AG04450 (cell line): Measurements from ENCODE around the gene HAPLN3. TPM values are rescaled to one million over a fixed set of nuclear protein-coding genes. Genes with fewer than 3 reads are reported as not detected.

Experiments
- CTCF ChIA-PET: fragments of 300-600, 350-600 bp; formaldehyde crosslinking; extraction: SDS; loops from one replicate; lab custom pipeline; 2022; ENCODE audit warnings: antibody characterized with exemption, inconsistent platforms; lab: Charles Lee
- POLR2A ChIA-PET: fragments of 350-600 bp; formaldehyde crosslinking; extraction: SDS; loops from one replicate; lab custom pipeline; 2021; ENCODE audit warnings: antibody characterized with exemption, inconsistent platforms; lab: Yijun Ruan, JAX
- DNase-seq: peaks from one replicate; pipeline ENCODE4 v3.0.0-alpha.2; 2011; ENCODE audit warnings: low read depth, low spot score
- H3K27ac ChIP-seq: one replicate; pipeline ENCODE4 v1.5.1; 2012; ENCODE audit warnings: low read depth, low read length, control low read depth
- H3K27me3 ChIP-seq: one replicate; pipeline ENCODE4 v1.6.0; 2012; ENCODE audit warnings: low read length; ENCODE audit not compliant: control insufficient read depth, insufficient read depth
- H3K4me3 ChIP-seq: 2 replicates; pipeline ENCODE4 v1.5.1; 2011; ENCODE audit warnings: mild to moderate bottlenecking, low read depth, low read length, control low read depth
- H3K9me3 ChIP-seq: 2 replicates; pipeline ENCODE4 v1.5.1; 2012; ENCODE audit warnings: low read length; ENCODE audit not compliant: control insufficient read depth, insufficient read depth
- CTCF ChIP-seq: IDR thresholded peaks from 2 replicates; pipeline ENCODE4 v1.5.1; 2011; ENCODE audit warnings: low read depth, low read length, control low read depth, inconsistent platforms
- polyA plus RNA-seq: library from polyadenylated mRNA; depleted of rRNA; stranded (reverse); fragments of >200 nt; gene quantifications from 2 replicates; pipeline ENCODE4 v1.2.3, GENCODE V29; 2011

Gene HAPLN3
- polyA plus RNA-seq, 1 experiment = 5.6 TPM

- ChIA-PET CTCF (interaction anchor here (0.6 kb wide), 1 partner anchor 10 kb away, joined by 3 read pairs; no protein-coding TSS in a partner anchor), POLR2A (no interaction called here)
- H3K9me3 ChIP-seq = no peaks in the 10 kb centered on the region
- no peak for TF ChIP-seq CTCF
- H3K27ac ChIP-seq = no peak overlapping the region
- no peak overlapping the region for H3K4me3 ChIP-seq
- H3K27me3 ChIP-seq = peaks cover 14% of the 10 kb centered on the region
- DNase-seq = no peak
These were observed 21.1 kb downstream of the HAPLN3 start for GRCh38 chr15:88874275-88874674.

GRCh38 chr15:88873786-88874185 lies 21.6 kb downstream of the HAPLN3 start:
- ChIA-PET CTCF (no interaction called here), POLR2A (no interaction called here)
- H3K9me3 ChIP-seq = no peaks in the 10 kb centered on the region
- no peak overlapping the region for H3K27ac ChIP-seq
- peaks cover 14% of the 10 kb centered on the region for H3K27me3 ChIP-seq
- DNase-seq = no peak
- TF ChIP-seq CTCF = no peak
- no peak overlapping the region for H3K4me3 ChIP-seq

- POLR2A ChIA-PET = no interaction called here
These were observed 22.6 kb downstream of the HAPLN3 start for GRCh38 chr15:88872706-88873105.

GRCh38 chr15:88872106-88872505 lies 23.2 kb downstream of the HAPLN3 start:
- Histone ChIP-seq H3K27me3 (peaks cover 17% of the 10 kb centered on the region), H3K9me3 (no peaks in the 10 kb centered on the region), H3K4me3 (no peak overlapping the region), H3K27ac (no peak overlapping the region)
- no peak for DNase-seq
- ChIA-PET POLR2A (no interaction called here), CTCF (interaction anchor here (0.5 kb wide), 1 partner anchor 427 kb away, joined by 6 read pairs; no protein-coding TSS in a partner anchor)
- TF ChIP-seq CTCF = no peak

More at GRCh38 chr15:88872706-88873105, 22.6 kb downstream of the HAPLN3 start:
- Histone ChIP-seq H3K9me3 (no peaks in the 10 kb centered on the region), H3K27me3 (peaks cover 17% of the 10 kb centered on the region), H3K27ac (no peak overlapping the region), H3K4me3 (no peak overlapping the region)
- DNase-seq = no peak
- no peak for TF ChIP-seq CTCF
- CTCF ChIA-PET = interaction anchor here (0.5 kb wide), 1 partner anchor 426 kb away, joined by 6 read pairs; no protein-coding TSS in a partner anchor

- H3K4me3 ChIP-seq = no peak overlapping the region
- DNase-seq = no peak
- CTCF ChIA-PET = no interaction called here
- POLR2A ChIA-PET = no interaction called here
- H3K27me3 ChIP-seq = peaks cover 19% of the 10 kb centered on the region
- H3K27ac ChIP-seq = no peak overlapping the region
- H3K9me3 ChIP-seq = no peaks in the 10 kb centered on the region
- no peak for TF ChIP-seq CTCF
These were observed 24.0 kb downstream of the HAPLN3 start for GRCh38 chr15:88871313-88871712.
